Panc1 (cell line): ENCODE measurements around the gene BRK1.

ENCODE experiments used
- CTCF ChIP-seq: fragments of 450-650 bp; IDR thresholded peaks from 2 replicates; pipeline ENCODE4 v1.5.1; 2017; ENCODE audit warnings: mild to moderate bottlenecking
- POLR2AphosphoS5 ChIP-seq: IDR thresholded peaks from 2 replicates; pipeline ENCODE4 v1.6.1; 2012; ENCODE audit warnings: mild to moderate bottlenecking, low read depth, low read length, moderate library complexity
- SIN3A ChIP-seq: IDR thresholded peaks from 2 replicates; pipeline ENCODE4 v1.6.1; 2012; ENCODE audit warnings: low read depth, mild to moderate bottlenecking, low read length, moderate library complexity, borderline replicate concordance; ENCODE audit not compliant: insufficient read depth
- TCF7L2 ChIP-seq: IDR thresholded peaks from 2 replicates; pipeline ENCODE4 v1.6.1; 2011; ENCODE audit warnings: mild to moderate bottlenecking, low read depth, low read length, inconsistent platforms

- TF ChIP-seq TCF7L2 (no peak), POLR2AphosphoS5 (no peak), SIN3A (no peak), CTCF (no peak)
These were observed 16.4 kb upstream of the BRK1 start for GRCh38 chr3:10099041-10099440.
